NCI-H446 treated with DMSO at 0.1 percent for 48 hours (cell line): ENCODE measurements around the gene PYCR2.
A peak's percentile ranks its signal among the peaks of the same experiment; 100 is the strongest.
"Not testable (repeated sequence)": the region's sequence is repeated elsewhere in the genome, so short reads cannot be mapped to it uniquely, and the experiment has no call there.

Experiments
- DNase-seq: peaks from one replicate; lab custom pipeline; 2025; lab: John Stamatoyannopoulos, UW

Gene PYCR2

GRCh38 chr1:225942574-225942973 lies 18.5 kb upstream of the PYCR2 start:
- DNase-seq: no peak

- no peak for DNase-seq
Measured at GRCh38 chr1:225941942-225942222, 17.8 kb upstream of the PYCR2 start.

- no peak for DNase-seq
Measured at GRCh38 chr1:225941187-225941941, 17.3 kb upstream of the PYCR2 start, which contains the start of gene LEFTY2. Gene LEFTY2 (minus strand): TSS chr1:225941220. CDS start chr1:225941140, 80 bp downstream.

- DNase-seq: no peak
Measured at GRCh38 chr1:225940385-225941151, 16.5 kb upstream of the PYCR2 start.

GRCh38 chr1:225939939-225940310 lies 15.9 kb upstream of the PYCR2 start:
- not testable (repeated sequence) for DNase-seq

GRCh38 chr1:225939097-225939938 lies 15.3 kb upstream of the PYCR2 start:
- not testable (repeated sequence) for DNase-seq

GRCh38 chr1:225937048-225937968 lies 13.3 kb upstream of the PYCR2 start:
- DNase-seq: no peak

- DNase-seq: no peak
Measured at GRCh38 chr1:225936523-225936922, 12.5 kb upstream of the PYCR2 start.

GRCh38 chr1:225936086-225936485 lies 12.0 kb upstream of the PYCR2 start:
- not testable (repeated sequence) for DNase-seq

- DNase-seq: no peak
Measured at GRCh38 chr1:225934711-225935110, 10.7 kb upstream of the PYCR2 start.

- no peak for DNase-seq
Measured at GRCh38 chr1:225933072-225933471, 9.0 kb upstream of the PYCR2 start.

GRCh38 chr1:225931270-225932136 lies 7.5 kb upstream of the PYCR2 start:
- no peak for DNase-seq

- no peak for DNase-seq
Measured at GRCh38 chr1:225930566-225930965, 6.5 kb upstream of the PYCR2 start.

- DNase-seq: not testable (repeated sequence)
Measured at GRCh38 chr1:225929462-225929861, 5.4 kb upstream of the PYCR2 start.

GRCh38 chr1:225928186-225929175 lies 4.4 kb upstream of the PYCR2 start:
- no peak for DNase-seq

- DNase-seq: no peak
Measured at GRCh38 chr1:225926551-225927113, 2.6 kb upstream of the PYCR2 start.

- DNase-seq: no peak
Measured at GRCh38 chr1:225923381-225923691, 714 bp downstream of the PYCR2 start.

- DNase-seq: peak; percentile 26
Measured at GRCh38 chr1:225921734-225922709, 2.0 kb downstream of the PYCR2 start.
